HG03039 (cell line): Measurements from ENCODE around the gene TBPL1.

ENCODE experiments used
- ATAC-seq: cut with Tn5 transposase; IDR thresholded peaks from one replicate; pipeline ENCODE4 v1.9.1; 2021; ENCODE audit warnings: mild to moderate bottlenecking, moderate library complexity; ENCODE audit not compliant: unreplicated experiment

Gene TBPL1

GRCh38 chr6:134039116-134039515, 86.1 kb downstream of the TBPL1 start:
- no peak for ATAC-seq
